Activated B cell treated with CpG ODN at 0.5 μM for 24 hours (primary cell): ENCODE measurements around the gene LCLAT1. TPM values are rescaled to one million over a fixed set of nuclear protein-coding genes. Genes with fewer than 3 reads are reported as not detected.

Experiments
- ATAC-seq: fragments of 200-7000 bp; cut with Tn5 transposase; one replicate; pipeline ENCODE4 v1.10.0; 2021; ENCODE audit warnings: low read depth, mild to moderate bottlenecking, moderate library complexity
- CTCF ChIA-PET: fragments of 350-600 bp; sonication (Branson Sonifier 250); formaldehyde crosslinking; loops from one replicate; lab custom pipeline; 2021; ENCODE audit warnings: antibody characterized with exemption; lab: Charles Lee
- POLR2A ChIA-PET: fragments of 350-600 bp; sonication (Branson Sonifier 250); formaldehyde crosslinking; loops from one replicate; lab custom pipeline; 2021; ENCODE audit warnings: antibody characterized with exemption; lab: Charles Lee
- DNase-seq: peaks from one replicate; pipeline ENCODE4 v3.0.0; 2022
- H3K27ac Mint-ChIP-seq: one replicate; pipeline ENCODE4 v1.8.0; 2020; ENCODE audit warnings: mixed read lengths
- H3K27me3 Mint-ChIP-seq: one replicate; pipeline ENCODE4 v1.8.0; 2021; ENCODE audit warnings: mixed read lengths
- H3K36me3 Mint-ChIP-seq: one replicate; pipeline ENCODE4 v1.8.0; 2021; ENCODE audit warnings: low read depth, mixed read lengths
- H3K4me1 Mint-ChIP-seq: one replicate; pipeline ENCODE4 v1.8.0; 2021; ENCODE audit warnings: mixed read lengths
- H3K4me3 Mint-ChIP-seq: one replicate; pipeline ENCODE4 v1.8.0; 2020; ENCODE audit warnings: mild to moderate bottlenecking, mixed read lengths
- H3K9me3 Mint-ChIP-seq: one replicate; pipeline ENCODE4 v1.8.0; 2020; ENCODE audit warnings: mixed read lengths
- intact Hi-C: fragments of 100-400 bp; cut with micrococcal nuclease; formaldehyde crosslinking; loops from one replicate; pipeline ENCODE4 v1.15.1; 2024
- total RNA-seq: library from RNA; stranded (reverse); gene quantifications from 2 replicates; pipeline ENCODE4 v1.2.3, GENCODE V29; 2022
- TF ChIP-seq, protein P1 (sequence below): fragments of 200-600 bp; IDR thresholded peaks from one replicate; pipeline ENCODE4 v1.8.0; 2022; ENCODE audit warnings: antibody characterized with exemption, mild to moderate bottlenecking

The LCLAT1 gene
- total RNA-seq, 1 donor from 2014 or later = 25.9 TPM

DNA sequence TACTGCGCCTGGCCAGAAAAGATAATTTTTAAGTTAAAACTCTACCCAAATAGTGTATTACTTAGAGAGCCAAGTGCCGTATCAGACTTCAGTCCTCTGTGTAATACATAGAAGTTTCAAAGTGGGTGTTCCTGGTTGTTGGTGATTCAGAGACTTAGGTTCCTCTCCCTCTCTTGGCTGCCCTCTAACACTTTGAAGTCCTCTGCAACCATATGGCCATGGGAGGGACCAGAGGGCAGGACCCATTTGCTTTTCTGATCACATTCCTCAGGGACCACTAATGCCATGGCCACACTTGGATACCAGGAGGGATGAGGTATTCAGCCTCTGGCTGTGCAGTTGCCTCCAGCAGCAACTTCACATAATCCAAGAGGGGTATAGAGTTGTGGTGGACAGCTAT is 228.7 kb downstream of the LCLAT1 start:
- Mint-ChIP-seq H3K27ac (no peak overlapping the region), H3K9me3 (peaks cover under 1% of the 10 kb centered on the region), H3K4me1 (no peaks in the 10 kb centered on the region), H3K4me3 (no peak overlapping the region), H3K36me3 (no peaks in the 10 kb centered on the region), H3K27me3 (no peaks in the 10 kb centered on the region)
- ChIA-PET POLR2A (no interaction called here), CTCF (no interaction called here)
- TF ChIP-seq, protein P1, sequence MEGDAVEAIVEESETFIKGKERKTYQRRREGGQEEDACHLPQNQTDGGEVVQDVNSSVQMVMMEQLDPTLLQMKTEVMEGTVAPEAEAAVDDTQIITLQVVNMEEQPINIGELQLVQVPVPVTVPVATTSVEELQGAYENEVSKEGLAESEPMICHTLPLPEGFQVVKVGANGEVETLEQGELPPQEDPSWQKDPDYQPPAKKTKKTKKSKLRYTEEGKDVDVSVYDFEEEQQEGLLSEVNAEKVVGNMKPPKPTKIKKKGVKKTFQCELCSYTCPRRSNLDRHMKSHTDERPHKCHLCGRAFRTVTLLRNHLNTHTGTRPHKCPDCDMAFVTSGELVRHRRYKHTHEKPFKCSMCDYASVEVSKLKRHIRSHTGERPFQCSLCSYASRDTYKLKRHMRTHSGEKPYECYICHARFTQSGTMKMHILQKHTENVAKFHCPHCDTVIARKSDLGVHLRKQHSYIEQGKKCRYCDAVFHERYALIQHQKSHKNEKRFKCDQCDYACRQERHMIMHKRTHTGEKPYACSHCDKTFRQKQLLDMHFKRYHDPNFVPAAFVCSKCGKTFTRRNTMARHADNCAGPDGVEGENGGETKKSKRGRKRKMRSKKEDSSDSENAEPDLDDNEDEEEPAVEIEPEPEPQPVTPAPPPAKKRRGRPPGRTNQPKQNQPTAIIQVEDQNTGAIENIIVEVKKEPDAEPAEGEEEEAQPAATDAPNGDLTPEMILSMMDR = no peak
- intact Hi-C loops = no loop called here
- no peak for DNase-seq
- no peak for ATAC-seq

DNA sequence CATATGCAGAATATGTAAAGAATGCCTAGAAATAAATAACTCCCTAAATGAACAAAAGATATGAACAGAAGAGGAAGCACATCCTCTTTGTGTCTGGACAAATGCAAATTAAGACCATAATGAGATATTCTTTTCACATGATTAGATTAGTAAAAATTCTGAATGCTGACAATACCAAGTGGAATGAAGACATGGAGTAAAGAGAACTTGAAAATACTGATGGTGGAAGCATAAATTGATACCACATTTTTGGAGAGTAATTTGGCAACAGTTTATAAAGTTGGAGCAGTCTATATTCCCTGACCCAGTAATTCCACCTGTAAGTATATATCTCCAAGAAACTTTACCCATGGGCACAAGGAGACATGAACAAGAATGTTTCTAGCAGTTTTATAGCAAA is 230.2 kb downstream of the LCLAT1 start:
- Mint-ChIP-seq H3K4me1 (no peaks in the 10 kb centered on the region), H3K9me3 (no peaks in the 10 kb centered on the region), H3K4me3 (no peak overlapping the region), H3K27me3 (no peaks in the 10 kb centered on the region), H3K27ac (no peak overlapping the region), H3K36me3 (no peaks in the 10 kb centered on the region)
- DNase-seq (no peak), ATAC-seq (no peak)
- TF ChIP-seq, protein P1 = no peak
- CTCF ChIA-PET = interaction anchor here (1.3 kb wide), 1 partner anchor 468 kb away, joined by 3 read pairs; no protein-coding TSS in a partner anchor
- intact Hi-C loops = no loop called here
- POLR2A ChIA-PET = no interaction called here

DNA sequence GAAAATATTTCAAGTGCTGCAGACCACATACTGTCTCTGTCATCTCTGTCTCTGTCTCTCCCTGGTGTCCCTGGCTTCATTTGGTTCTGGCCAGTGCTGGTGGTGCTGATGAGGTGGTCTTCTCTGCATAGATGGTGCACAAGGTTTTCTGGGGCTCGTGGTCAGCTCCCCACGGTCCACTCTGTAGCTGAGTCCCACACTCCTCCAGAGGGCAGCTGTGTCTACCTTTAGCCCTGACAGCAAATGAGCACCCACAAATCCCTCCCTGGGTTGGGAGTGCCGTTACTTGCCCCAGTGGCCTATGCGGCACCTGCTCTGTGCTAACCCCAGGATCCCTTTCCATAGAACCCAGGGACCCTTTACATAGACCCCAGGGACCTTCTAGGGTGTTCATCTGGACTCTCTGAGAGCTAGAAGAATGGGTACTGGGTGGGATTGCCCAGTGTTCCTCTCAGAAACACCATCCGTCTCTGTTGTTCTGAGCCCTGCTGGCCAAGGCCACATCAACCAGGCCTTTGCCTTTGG is 230.9 kb downstream of the LCLAT1 start:
- H3K36me3 Mint-ChIP-seq = no peaks in the 10 kb centered on the region
- intact Hi-C loops = no loop called here
- POLR2A ChIA-PET = no interaction called here
- DNase-seq (no peak), ATAC-seq (no peak)
- no peak overlapping the region for H3K27ac Mint-ChIP-seq
- TF ChIP-seq, protein P1 = no peak
- H3K4me1 Mint-ChIP-seq = peaks cover under 1% of the 10 kb centered on the region
- CTCF ChIA-PET = no interaction called here
- H3K4me3 Mint-ChIP-seq = no peak overlapping the region
- no peaks in the 10 kb centered on the region for H3K9me3 Mint-ChIP-seq
- no peaks in the 10 kb centered on the region for H3K27me3 Mint-ChIP-seq

DNA sequence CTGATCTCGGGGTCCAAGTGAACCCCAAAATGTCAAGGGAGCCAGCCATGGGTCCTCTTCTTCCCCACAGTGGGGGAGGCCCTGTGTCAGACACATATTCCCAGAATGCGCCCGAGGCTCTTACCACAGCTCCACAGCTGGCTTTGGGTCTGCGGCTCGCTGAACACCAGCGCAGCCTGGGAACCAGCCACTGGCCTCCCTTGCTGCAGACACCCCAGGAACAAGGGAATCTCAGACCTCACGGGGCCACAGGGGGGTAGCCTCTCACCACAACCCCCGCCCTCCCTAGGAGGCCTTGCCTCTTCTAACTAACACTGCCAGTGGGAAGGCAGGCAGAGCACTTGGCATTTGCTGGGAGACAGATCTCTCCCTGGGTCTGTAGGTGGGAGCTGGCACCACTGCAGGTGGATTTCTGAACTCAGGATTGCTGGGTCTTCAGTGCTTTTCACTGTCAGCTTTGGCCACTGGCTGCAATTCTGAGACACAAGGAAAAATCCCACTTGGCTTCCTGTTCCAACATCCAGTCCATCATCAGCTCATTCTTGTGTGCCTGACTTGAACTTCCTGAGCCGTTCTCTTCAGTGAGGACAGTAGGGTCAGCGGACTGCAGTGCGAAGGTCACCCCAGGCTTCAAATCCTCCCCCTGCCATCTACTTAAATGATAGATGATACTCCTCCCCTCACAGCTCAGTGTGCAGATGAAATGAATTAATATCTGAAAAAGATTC is 231.5 kb downstream of the LCLAT1 start:
- H3K27ac Mint-ChIP-seq = no peak overlapping the region
- intact Hi-C loops = no loop called here
- ChIA-PET POLR2A (no interaction called here), CTCF (no interaction called here)
- DNase-seq = no peak
- H3K4me1 Mint-ChIP-seq = peaks cover 7% of the 10 kb centered on the region
- ATAC-seq = no peak
- H3K9me3 Mint-ChIP-seq = no peaks in the 10 kb centered on the region
- no peak overlapping the region for H3K4me3 Mint-ChIP-seq
- TF ChIP-seq, protein P1 = no peak
- no peaks in the 10 kb centered on the region for H3K36me3 Mint-ChIP-seq
- H3K27me3 Mint-ChIP-seq = no peaks in the 10 kb centered on the region

DNA sequence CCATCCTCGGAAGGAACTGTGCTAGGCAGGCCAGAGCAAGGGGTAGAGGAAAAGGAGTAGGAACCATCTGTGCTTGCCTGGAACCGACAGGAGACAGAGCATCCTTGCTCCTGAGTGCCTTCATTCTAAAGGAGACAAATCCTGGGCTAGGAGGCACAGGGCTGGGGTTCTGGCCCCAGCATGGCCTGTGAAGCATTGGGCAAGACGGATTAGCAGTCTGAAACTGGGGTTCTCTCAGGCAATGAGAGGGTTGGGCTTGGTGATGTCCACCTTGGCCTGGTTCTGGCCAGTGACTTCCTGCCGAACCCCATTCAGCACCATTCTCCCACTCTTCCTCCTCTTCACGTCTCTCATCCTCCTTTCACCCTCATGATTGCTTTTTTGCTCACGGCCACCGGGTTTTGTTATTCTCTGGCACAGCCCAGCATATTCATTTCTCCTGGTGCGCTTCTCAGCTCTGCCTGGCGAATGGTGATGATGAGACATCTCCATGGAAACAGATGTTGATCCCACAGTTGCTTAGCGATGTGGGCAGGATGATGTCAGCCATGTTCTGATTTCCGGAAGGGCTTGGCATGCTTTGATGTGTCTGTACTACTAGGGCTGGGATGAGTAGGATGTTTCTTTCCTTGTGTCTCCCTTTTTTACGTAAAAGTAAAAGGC is 232.5 kb downstream of the LCLAT1 start:
- no peak for DNase-seq
- Mint-ChIP-seq H3K36me3 (no peaks in the 10 kb centered on the region), H3K9me3 (no peaks in the 10 kb centered on the region), H3K4me1 (peaks cover 10% of the 10 kb centered on the region), H3K4me3 (no peak overlapping the region), H3K27ac (no peak overlapping the region), H3K27me3 (no peaks in the 10 kb centered on the region)
- ChIA-PET POLR2A (no interaction called here), CTCF (no interaction called here)
- ATAC-seq = no peak
- intact Hi-C loops = no loop called here
- TF ChIP-seq, protein P1 = no peak
